Bronchial epithelial cell (primary cell): ENCODE data around the gene MRPL47. TPM values are rescaled to one million over a fixed set of nuclear protein-coding genes. Genes with fewer than 3 reads are reported as not detected.

Source experiments
- DNase-seq: peaks from one replicate; pipeline ENCODE4 v3.0.0-alpha.2; 2010; ENCODE audit warnings: low read depth
- FAIRE-seq: peaks from 2 replicates; lab custom pipeline; 2011; peaks lifted over from hg19 to GRCh38; lab: Jason Lieb, UNC
- H3K27me3 ChIP-seq: 2 replicates; pipeline ENCODE4 v1.5.1; 2011; ENCODE audit warnings: low read length; ENCODE audit not compliant: control insufficient read depth, insufficient read depth
- H3K36me3 ChIP-seq: 2 replicates; pipeline ENCODE4 v1.5.1; 2011; ENCODE audit warnings: low read length; ENCODE audit not compliant: control insufficient read depth, insufficient read depth
- H3K4me3 ChIP-seq: 2 replicates; pipeline ENCODE4 v1.5.1; 2011; ENCODE audit warnings: mild to moderate bottlenecking, low read depth, low read length, control low read depth
- CTCF ChIP-seq: IDR thresholded peaks from 2 replicates; pipeline ENCODE4 v1.5.1; 2011; ENCODE audit warnings: mild to moderate bottlenecking, moderate library complexity, low read length, control low read depth, inconsistent platforms; ENCODE audit not compliant: insufficient read depth, severe bottlenecking
- total RNA-seq: library from RNA; depleted of rRNA; stranded (reverse); fragments of >200 nt; gene quantifications from 2 replicates; pipeline ENCODE4 v1.2.1, GENCODE V29; 2014

MRPL47 gene
- total RNA-seq, 1 donor from 2014 or later, result 42.9 TPM

GRCh38 chr3:179541094-179541493 lies 63.3 kb downstream of the MRPL47 start:
- H3K27me3 ChIP-seq, result no peaks in the 10 kb centered on the region
- TF ChIP-seq CTCF, result no peak
- DNase-seq (no peak), FAIRE-seq (peak; percentile 40)
- no peaks in the 10 kb centered on the region for H3K36me3 ChIP-seq
- no peak overlapping the region for H3K4me3 ChIP-seq

Other genes with a start within 250 kb of the MRPL47 start
- gene GNB4, start 153.2 kb downstream of the MRPL47 start, total RNA-seq, result 10.9 and 15.8 TPM in 2 replicates
- 64.6 and 90.8 TPM in 2 replicates for gene ACTL6A, start 41.7 kb downstream of the MRPL47 start, total RNA-seq
- 92.9 and 142 TPM in 2 replicates for gene NDUFB5, start 156 bp upstream of the MRPL47 start, total RNA-seq
- 0.77 and 0.79 TPM in 2 replicates for gene USP13, start 48.4 kb upstream of the MRPL47 start, total RNA-seq